SK-N-SH treated with all-trans-retinoic acid at 6 μM for 48 hours (cell line): ENCODE data around the gene ZC3H7B.
A peak's percentile ranks its signal among the peaks of the same experiment; 100 is the strongest.

Experiments used
- ATAC-seq: fragments of 200-7000 bp; cut with Tn5 transposase; 3 replicates; pipeline ENCODE4 v1.9.1; 2020; ENCODE audit warnings: mild to moderate bottlenecking, moderate library complexity
- ARNTL ChIP-seq: fragments of 450-650 bp; formaldehyde crosslinking; IDR thresholded peaks from 2 replicates; pipeline ENCODE4 v1.5.0; 2020; ENCODE audit warnings: low read depth, mild to moderate bottlenecking, moderate library complexity, borderline replicate concordance
- BACH2 ChIP-seq: fragments of 250-450 bp; sonication (Bioruptor Pico); IDR thresholded peaks from 2 replicates; pipeline ENCODE4 v1.9.0; 2021; ENCODE audit warnings: mild to moderate bottlenecking, borderline replicate concordance
- CSDC2 ChIP-seq: fragments of 250-450 bp; sonication (Bioruptor Pico); IDR thresholded peaks from 2 replicates; pipeline ENCODE4 v1.5.0; 2020; ENCODE audit warnings: mild to moderate bottlenecking, moderate library complexity
- ESRRG ChIP-seq: fragments of 250-450 bp; sonication (Bioruptor Pico); IDR thresholded peaks from 2 replicates; pipeline ENCODE4 v1.6.1; 2021; ENCODE audit warnings: mild to moderate bottlenecking
- GLIS3 ChIP-seq: fragments of 250-450 bp; sonication (Bioruptor Pico); IDR thresholded peaks from 2 replicates; pipeline ENCODE4 v1.5.0; 2020; ENCODE audit warnings: mild to moderate bottlenecking, moderate library complexity
- ISL1 ChIP-seq: fragments of 250-450 bp; sonication (Bioruptor Pico); IDR thresholded peaks from 2 replicates; pipeline ENCODE4 v2.1.2; 2022; ENCODE audit warnings: mild to moderate bottlenecking, moderate library complexity
- OSR1 ChIP-seq: fragments of 250-450 bp; sonication (Bioruptor Pico); IDR thresholded peaks from 2 replicates; pipeline ENCODE4 v1.8.0; 2022; ENCODE audit warnings: moderate library complexity, mild to moderate bottlenecking, inconsistent platforms
- PPARA ChIP-seq: fragments of 250-450 bp; sonication (Bioruptor Pico); IDR thresholded peaks from 2 replicates; pipeline ENCODE4 v1.5.0; 2020; ENCODE audit warnings: mild to moderate bottlenecking, borderline replicate concordance
- RARB ChIP-seq: fragments of 250-450 bp; sonication (Bioruptor Pico); IDR thresholded peaks from 2 replicates; pipeline ENCODE4 v1.8.0; 2021; ENCODE audit warnings: mild to moderate bottlenecking, moderate library complexity
- TCF4 ChIP-seq: fragments of 250-450 bp; sonication (Bioruptor Pico); IDR thresholded peaks from 2 replicates; pipeline ENCODE4 v1.8.0; 2021; ENCODE audit warnings: mild to moderate bottlenecking, moderate library complexity, borderline replicate concordance
- TOX ChIP-seq: fragments of 250-450 bp; sonication (Bioruptor Pico); IDR thresholded peaks from 2 replicates; pipeline ENCODE4 v1.8.0; 2021; ENCODE audit warnings: mild to moderate bottlenecking, moderate library complexity, borderline replicate concordance
- ZC3H10 ChIP-seq: fragments of 250-450 bp; sonication (Bioruptor Pico); IDR thresholded peaks from 2 replicates; pipeline ENCODE4 v1.5.1; 2021; ENCODE audit warnings: mild to moderate bottlenecking, moderate library complexity
- ZFP3 ChIP-seq: fragments of 250-450 bp; sonication (Bioruptor Pico); IDR thresholded peaks from 2 replicates; pipeline ENCODE4 v1.5.0; 2020; ENCODE audit warnings: mild to moderate bottlenecking, moderate library complexity
- ZFP30 ChIP-seq: fragments of 450-650 bp; formaldehyde crosslinking; IDR thresholded peaks from 2 replicates; pipeline ENCODE4 v1.5.0; 2022; ENCODE audit warnings: mild to moderate bottlenecking, moderate library complexity
- ZNF565 ChIP-seq: fragments of 450-650 bp; formaldehyde crosslinking; conservative IDR thresholded peaks from 2 replicates; pipeline ENCODE4 v1.5.0; 2020; ENCODE audit warnings: low read depth, mild to moderate bottlenecking, moderate library complexity
- ZNF70 ChIP-seq: fragments of 450-650 bp; formaldehyde crosslinking; IDR thresholded peaks from 2 replicates; pipeline ENCODE4 v1.5.0; 2020; ENCODE audit warnings: mild to moderate bottlenecking, moderate library complexity
- ZNF8 ChIP-seq: fragments of 450-650 bp; formaldehyde crosslinking; IDR thresholded peaks from 2 replicates; pipeline ENCODE4 v1.5.0; 2020; ENCODE audit warnings: mild to moderate bottlenecking, moderate library complexity
- TF ChIP-seq, protein P1 (sequence below): fragments of 250-450 bp; sonication (Bioruptor Pico); IDR thresholded peaks from 2 replicates; pipeline ENCODE4 v1.5.1; 2020; ENCODE audit warnings: low read depth, mild to moderate bottlenecking, moderate library complexity
- TF ChIP-seq, protein P2 (sequence below): fragments of 250-450 bp; sonication (Bioruptor Pico); IDR thresholded peaks from 2 replicates; pipeline ENCODE4 v1.8.0; 2021; ENCODE audit warnings: low read depth, mild to moderate bottlenecking, moderate library complexity, borderline replicate concordance
- TF ChIP-seq, protein P3 (sequence below): fragments of 250-450 bp; sonication (Bioruptor Pico); IDR thresholded peaks from 2 replicates; pipeline ENCODE4 v1.8.0; 2020; ENCODE audit warnings: mild to moderate bottlenecking, moderate library complexity, borderline replicate concordance
- TF ChIP-seq, protein P4 (sequence below): fragments of 250-450 bp; sonication (Bioruptor Pico); IDR thresholded peaks from 2 replicates; pipeline ENCODE4 v1.5.1; 2021; ENCODE audit warnings: mild to moderate bottlenecking, moderate library complexity

ZC3H7B gene

DNA sequence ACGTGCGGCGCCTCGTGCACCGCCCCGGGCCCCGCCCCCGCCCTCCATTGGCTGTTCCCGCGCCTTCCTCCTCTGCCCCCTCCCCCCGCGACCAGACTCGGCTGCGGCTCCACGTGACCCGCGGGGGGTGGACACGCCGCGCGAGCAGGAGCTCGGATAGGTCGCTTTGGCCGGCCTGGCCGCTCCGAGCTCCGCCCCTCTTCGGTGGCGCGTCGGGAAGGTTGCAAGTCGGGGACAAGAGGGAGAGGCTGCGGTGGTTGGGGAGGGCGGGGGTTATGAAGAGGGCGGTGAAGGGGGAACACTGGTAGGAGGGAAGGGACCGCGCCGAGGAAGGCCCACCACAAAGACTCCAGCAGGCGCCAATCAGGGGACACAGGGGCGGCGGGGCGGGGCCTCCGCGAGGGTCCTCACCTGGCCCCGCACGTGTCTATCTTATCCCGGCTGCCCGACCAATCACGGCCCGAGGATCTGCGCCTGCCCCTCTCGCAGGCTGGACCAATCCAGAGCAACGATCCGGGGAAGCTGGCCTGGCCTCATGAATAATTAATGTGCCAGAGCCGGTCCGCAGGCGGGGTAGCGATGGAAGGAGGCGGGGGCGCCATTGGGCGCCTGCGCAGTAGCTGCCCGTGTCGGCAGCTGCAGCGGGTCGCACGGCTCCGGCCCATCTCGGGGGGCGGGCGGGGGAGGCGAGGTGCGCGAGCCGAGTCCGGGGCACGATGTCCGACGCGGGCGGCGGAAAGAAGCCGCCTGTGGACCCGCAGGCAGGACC, 80.2 kb downstream of the ZC3H7B start, which contains the start of gene TEF:
Gene TEF, plus strand, starts transcription at position 614 of the 769 bp plus-strand sequence. Its CDS starts 103 bp downstream, at position 717.
- peak; percentile 93 for ATAC-seq
- peak; percentile 73; the same call in 1 of the 2 replicates for TF ChIP-seq ARNTL (CRISPR knock-in tag)
- TF ChIP-seq, protein P1, sequence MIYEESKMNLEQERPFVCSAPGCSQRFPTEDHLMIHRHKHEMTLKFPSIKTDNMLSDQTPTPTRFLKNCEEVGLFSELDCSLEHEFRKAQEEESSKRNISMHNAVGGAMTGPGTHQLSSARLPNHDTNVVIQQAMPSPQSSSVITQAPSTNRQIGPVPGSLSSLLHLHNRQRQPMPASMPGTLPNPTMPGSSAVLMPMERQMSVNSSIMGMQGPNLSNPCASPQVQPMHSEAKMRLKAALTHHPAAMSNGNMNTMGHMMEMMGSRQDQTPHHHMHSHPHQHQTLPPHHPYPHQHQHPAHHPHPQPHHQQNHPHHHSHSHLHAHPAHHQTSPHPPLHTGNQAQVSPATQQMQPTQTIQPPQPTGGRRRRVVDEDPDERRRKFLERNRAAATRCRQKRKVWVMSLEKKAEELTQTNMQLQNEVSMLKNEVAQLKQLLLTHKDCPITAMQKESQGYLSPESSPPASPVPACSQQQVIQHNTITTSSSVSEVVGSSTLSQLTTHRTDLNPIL (CRISPR knock-in tag) = no peak

DNA sequence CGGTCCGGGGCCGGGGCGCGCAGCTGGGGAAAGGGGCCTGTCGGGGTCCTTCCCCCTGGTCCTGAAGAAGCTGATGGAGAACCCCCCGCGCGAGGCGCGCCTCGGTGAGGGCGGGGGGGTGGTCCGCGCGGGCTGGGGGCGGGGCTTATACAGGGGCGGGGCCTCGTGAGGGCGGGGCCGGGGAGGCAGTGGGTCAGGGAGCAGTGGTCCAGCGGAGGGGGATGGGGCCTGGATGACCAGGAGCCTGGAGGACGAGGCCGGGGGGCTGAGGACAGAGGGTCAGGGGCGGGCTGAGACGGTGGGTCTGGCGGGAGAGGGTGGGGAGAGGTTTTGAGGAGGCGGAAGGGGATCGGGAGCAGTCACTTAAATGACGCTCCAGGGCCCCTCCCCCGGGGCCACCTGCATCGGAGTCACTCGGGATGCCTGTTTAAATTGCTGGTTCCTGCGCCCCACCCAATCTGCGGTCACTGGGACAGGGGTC, 80.8 kb downstream of the ZC3H7B start:
- TF ChIP-seq ZNF565 (CRISPR knock-in tag) (no peak), PPARA (no peak)
- TF ChIP-seq, protein P2, sequence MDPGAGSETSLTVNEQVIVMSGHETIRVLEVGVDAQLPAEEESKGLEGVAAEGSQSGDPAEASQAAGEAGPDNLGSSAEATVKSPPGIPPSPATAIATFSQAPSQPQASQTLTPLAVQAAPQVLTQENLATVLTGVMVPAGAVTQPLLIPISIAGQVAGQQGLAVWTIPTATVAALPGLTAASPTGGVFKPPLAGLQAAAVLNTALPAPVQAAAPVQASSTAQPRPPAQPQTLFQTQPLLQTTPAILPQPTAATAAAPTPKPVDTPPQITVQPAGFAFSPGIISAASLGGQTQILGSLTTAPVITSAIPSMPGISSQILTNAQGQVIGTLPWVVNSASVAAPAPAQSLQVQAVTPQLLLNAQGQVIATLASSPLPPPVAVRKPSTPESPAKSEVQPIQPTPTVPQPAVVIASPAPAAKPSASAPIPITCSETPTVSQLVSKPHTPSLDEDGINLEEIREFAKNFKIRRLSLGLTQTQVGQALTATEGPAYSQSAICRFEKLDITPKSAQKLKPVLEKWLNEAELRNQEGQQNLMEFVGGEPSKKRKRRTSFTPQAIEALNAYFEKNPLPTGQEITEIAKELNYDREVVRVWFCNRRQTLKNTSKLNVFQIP = no peak
- ATAC-seq = peak; percentile 49

DNA sequence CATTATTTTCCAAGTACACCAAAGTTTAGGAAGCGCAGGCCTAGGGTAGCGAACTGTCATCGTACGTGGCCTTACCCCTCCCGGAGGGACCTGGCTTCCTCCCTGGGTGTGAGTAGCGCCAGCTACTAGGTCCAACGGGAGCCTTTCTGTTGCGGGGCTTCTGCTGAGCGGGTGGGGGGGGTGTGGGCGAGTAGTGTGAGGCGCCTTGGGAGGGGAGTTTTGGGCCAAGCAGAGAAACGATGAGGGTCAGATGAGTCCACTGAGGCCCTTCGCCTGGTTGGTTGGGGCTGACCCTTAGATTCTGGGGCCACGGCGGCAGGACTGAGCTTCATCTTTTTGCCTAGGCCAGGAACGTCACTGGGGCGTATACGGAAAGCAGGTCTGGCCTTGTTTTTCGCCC, 81.3 kb downstream of the ZC3H7B start:
- no peak for ATAC-seq
- no peak for TF ChIP-seq TCF4 (CRISPR knock-in tag)
- TF ChIP-seq TOX (CRISPR knock-in tag) = no peak
- no peak for TF ChIP-seq OSR1 (CRISPR knock-in tag)
- TF ChIP-seq ZNF565 (CRISPR knock-in tag) = no peak
- TF ChIP-seq, protein P2 = no peak
- TF ChIP-seq ARNTL (CRISPR knock-in tag) = no peak
- TF ChIP-seq, protein P1 (CRISPR knock-in tag) = no peak
- no peak for TF ChIP-seq ISL1
- TF ChIP-seq, protein P3, sequence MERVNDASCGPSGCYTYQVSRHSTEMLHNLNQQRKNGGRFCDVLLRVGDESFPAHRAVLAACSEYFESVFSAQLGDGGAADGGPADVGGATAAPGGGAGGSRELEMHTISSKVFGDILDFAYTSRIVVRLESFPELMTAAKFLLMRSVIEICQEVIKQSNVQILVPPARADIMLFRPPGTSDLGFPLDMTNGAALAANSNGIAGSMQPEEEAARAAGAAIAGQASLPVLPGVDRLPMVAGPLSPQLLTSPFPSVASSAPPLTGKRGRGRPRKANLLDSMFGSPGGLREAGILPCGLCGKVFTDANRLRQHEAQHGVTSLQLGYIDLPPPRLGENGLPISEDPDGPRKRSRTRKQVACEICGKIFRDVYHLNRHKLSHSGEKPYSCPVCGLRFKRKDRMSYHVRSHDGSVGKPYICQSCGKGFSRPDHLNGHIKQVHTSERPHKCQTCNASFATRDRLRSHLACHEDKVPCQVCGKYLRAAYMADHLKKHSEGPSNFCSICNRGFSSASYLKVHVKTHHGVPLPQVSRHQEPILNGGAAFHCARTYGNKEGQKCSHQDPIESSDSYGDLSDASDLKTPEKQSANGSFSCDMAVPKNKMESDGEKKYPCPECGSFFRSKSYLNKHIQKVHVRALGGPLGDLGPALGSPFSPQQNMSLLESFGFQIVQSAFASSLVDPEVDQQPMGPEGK (CRISPR knock-in tag) = no peak
- TF ChIP-seq CSDC2 = no peak
- TF ChIP-seq ZFP3 = no peak
- TF ChIP-seq RARB (CRISPR knock-in tag) = no peak
- no peak for TF ChIP-seq PPARA
- no peak for TF ChIP-seq ZNF8
- no peak for TF ChIP-seq GLIS3 (CRISPR knock-in tag)
- no peak for TF ChIP-seq ZC3H10

DNA sequence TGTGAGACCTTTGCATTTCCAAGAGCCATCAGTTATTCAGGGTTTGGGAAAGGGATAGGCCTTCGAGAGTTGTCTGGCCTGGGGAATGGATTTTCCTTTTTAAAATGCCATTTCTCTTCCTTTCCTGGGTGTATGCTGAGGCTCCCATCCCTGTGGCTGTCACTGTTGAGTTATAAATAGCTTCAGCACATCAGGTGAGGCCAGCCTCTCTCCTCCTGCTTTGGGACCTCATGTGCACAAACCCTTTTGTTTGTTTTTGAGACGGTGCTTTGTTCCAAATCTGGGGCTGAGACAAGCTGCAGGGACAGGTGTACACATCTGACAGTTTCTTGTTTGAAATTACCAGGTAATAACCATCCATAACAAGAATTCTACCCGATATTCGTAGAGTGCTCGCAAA, 81.8 kb downstream of the ZC3H7B start:
- TF ChIP-seq ISL1 = no peak
- TF ChIP-seq, protein P4, sequence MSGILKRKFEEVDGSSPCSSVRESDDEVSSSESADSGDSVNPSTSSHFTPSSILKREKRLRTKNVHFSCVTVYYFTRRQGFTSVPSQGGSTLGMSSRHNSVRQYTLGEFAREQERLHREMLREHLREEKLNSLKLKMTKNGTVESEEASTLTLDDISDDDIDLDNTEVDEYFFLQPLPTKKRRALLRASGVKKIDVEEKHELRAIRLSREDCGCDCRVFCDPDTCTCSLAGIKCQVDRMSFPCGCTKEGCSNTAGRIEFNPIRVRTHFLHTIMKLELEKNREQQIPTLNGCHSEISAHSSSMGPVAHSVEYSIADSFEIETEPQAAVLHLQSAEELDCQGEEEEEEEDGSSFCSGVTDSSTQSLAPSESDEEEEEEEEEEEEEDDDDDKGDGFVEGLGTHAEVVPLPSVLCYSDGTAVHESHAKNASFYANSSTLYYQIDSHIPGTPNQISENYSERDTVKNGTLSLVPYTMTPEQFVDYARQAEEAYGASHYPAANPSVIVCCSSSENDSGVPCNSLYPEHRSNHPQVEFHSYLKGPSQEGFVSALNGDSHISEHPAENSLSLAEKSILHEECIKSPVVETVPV (CRISPR knock-in tag) = no peak
- no peak for TF ChIP-seq BACH2 (CRISPR knock-in tag)
- no peak for TF ChIP-seq ZNF8
- TF ChIP-seq, protein P3 (CRISPR knock-in tag) = no peak
- no peak for TF ChIP-seq OSR1 (CRISPR knock-in tag)
- no peak for TF ChIP-seq ESRRG (CRISPR knock-in tag)
- no peak for TF ChIP-seq CSDC2
- TF ChIP-seq ZFP3 = no peak
- TF ChIP-seq, protein P2 = no peak
- no peak for TF ChIP-seq GLIS3 (CRISPR knock-in tag)
- no peak for TF ChIP-seq ZNF70 (CRISPR knock-in tag)
- no peak for TF ChIP-seq RARB (CRISPR knock-in tag)
- no peak for TF ChIP-seq ZFP30 (CRISPR knock-in tag)
- no peak for TF ChIP-seq ZC3H10
- ATAC-seq = no peak
